Mammary epithelial cell (primary cell): ENCODE data around the gene SRSF9.

ENCODE experiments used
- EZH2 ChIP-seq: IDR thresholded peaks from 2 replicates; pipeline ENCODE4 v1.6.1; 2012; ENCODE audit warnings: low read length, inconsistent platforms, borderline replicate concordance
- TF ChIP-seq, protein P1 (sequence below), 2 donors: IDR thresholded peaks in 1 of 2; conservative IDR thresholded peaks in 1 of 2; 2 replicates each; pipeline ENCODE4 v1.5.1; 2011 to 2012; ENCODE audit warnings: inconsistent platforms in 2 of 2, low read length in 2 of 2, mild to moderate bottlenecking in 2 of 2, control low read depth in 1 of 2, low read depth in 1 of 2; ENCODE audit not compliant: insufficient read depth in 1 of 2; ENCODE audit errors: extremely low read depth in 1 of 2

- TF ChIP-seq, protein P1, sequence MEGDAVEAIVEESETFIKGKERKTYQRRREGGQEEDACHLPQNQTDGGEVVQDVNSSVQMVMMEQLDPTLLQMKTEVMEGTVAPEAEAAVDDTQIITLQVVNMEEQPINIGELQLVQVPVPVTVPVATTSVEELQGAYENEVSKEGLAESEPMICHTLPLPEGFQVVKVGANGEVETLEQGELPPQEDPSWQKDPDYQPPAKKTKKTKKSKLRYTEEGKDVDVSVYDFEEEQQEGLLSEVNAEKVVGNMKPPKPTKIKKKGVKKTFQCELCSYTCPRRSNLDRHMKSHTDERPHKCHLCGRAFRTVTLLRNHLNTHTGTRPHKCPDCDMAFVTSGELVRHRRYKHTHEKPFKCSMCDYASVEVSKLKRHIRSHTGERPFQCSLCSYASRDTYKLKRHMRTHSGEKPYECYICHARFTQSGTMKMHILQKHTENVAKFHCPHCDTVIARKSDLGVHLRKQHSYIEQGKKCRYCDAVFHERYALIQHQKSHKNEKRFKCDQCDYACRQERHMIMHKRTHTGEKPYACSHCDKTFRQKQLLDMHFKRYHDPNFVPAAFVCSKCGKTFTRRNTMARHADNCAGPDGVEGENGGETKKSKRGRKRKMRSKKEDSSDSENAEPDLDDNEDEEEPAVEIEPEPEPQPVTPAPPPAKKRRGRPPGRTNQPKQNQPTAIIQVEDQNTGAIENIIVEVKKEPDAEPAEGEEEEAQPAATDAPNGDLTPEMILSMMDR (conservative IDR thresholded peaks at IDR 0.05 in 1 of 2, IDR thresholded peaks at IDR 0.05 in 1 of 2; ENCODE audit: extremely low read depth in 1 of 2, insufficient read depth in 1 of 2, low read depth in 1 of 2, low read length in 2 of 2): no peak
- TF ChIP-seq EZH2: no peak
Measured at GRCh38 chr12:120504587-120504986, 35.0 kb upstream of the SRSF9 start.
